SK-MEL-5 (cell line): ENCODE data around the gene MCCC1. TPM values are rescaled to one million over a fixed set of nuclear protein-coding genes. Genes with fewer than 3 reads are reported as not detected.
"Not testable (repeated sequence)": the region's sequence is repeated elsewhere in the genome, so short reads cannot be mapped to it uniquely, and the experiment has no call there.

ENCODE experiments used
- DNase-seq: peaks from one replicate; pipeline ENCODE4 v3.0.0-alpha.2; 2016; ENCODE audit warnings: low read depth, low spot score
- in situ Hi-C: cut with HindIII; loops from 2 replicates; pipeline ENCODE4 v1.10.0; 2016; ENCODE audit warnings: low sequenced_read_pairs, high pct_unique_total_duplicates, low pct_unique_long_range_greater_than_20kb
- total RNA-seq: library from RNA; depleted of rRNA; stranded (reverse); fragments of >200 nt; shearing (Covaris generic); gene quantifications from 2 replicates; pipeline ENCODE4 v1.2.3, GENCODE V29; 2014

The MCCC1 gene
- total RNA-seq, 1 experiment from 2014 or later: 28.3 TPM

DNA sequence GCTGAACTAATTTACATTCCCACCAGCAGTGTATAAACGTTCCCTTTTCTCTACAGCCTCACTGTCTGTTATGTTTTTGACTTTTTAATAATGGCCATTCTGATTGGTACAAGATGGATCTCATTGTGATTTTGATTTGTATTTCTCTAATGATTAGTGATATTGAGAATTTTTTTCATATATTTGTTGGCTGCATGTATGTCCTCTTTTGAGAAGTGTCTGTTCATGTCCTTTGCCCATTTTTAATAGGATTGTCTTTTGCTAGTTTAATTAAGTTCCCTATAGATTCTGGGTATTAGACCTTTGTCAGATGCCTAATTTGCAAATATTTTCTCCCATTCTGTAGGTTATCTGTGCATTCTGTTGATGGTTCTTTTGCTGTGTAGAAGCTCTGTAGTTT is 10.6 kb upstream of the MCCC1 start:
- in situ Hi-C loops: loop anchor here (25.0 kb wide), 1 partner anchor 202 kb away; no protein-coding TSS in a partner anchor
- not testable (repeated sequence) for DNase-seq

DNA sequence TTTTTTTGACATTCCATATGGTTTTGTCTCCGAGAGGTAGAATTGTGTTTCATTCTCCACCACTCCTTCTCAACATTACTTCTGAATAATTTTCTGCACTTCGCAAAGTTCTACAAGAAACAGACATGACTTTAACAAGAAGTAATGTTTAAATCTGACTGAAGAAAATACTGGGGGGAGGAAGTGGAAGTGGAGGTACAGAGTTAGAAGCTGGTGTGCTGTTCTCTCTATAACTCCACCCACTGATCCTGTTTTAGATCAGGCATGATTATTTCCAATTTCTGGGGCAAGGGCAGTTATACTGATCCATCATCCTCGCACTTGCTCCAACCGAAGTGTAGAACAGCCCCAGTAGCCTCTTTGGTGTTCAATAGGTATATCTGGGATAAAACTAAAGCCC is 9.2 kb upstream of the MCCC1 start:
- no peak for DNase-seq
- in situ Hi-C loops: loop anchor here (25.0 kb wide), 1 partner anchor 204 kb away; no protein-coding TSS in a partner anchor

DNA sequence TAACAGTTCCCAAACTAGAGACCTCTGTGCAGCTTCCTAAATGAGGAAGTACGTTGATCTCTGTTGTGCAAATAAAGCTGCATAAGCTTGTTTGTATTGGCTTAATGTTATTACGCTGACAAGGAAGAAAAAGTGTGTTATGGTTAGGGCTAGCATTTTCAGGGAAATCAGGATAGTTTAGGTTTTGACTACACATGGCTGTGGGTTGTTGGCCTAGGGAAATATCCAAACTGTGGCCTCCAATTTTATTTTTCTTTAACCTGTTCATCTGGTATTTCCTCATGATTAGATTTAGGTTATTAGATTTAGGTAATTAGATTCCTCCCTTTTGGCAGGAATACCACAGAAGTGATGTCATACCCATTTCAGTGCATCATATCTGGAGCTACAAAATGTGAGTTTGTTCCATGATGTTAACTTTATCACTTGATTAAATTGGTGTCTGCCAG is 8.7 kb upstream of the MCCC1 start:
- in situ Hi-C loops: loop anchor here (25.0 kb wide), 1 partner anchor 204 kb away; no protein-coding TSS in a partner anchor
- DNase-seq: no peak

- in situ Hi-C loops: loop anchor here (25.0 kb wide), 1 partner anchor 205 kb away; no protein-coding TSS in a partner anchor
- not testable (repeated sequence) for DNase-seq
Measured at GRCh38 chr3:183107372-183107771, 8.1 kb upstream of the MCCC1 start.

DNA sequence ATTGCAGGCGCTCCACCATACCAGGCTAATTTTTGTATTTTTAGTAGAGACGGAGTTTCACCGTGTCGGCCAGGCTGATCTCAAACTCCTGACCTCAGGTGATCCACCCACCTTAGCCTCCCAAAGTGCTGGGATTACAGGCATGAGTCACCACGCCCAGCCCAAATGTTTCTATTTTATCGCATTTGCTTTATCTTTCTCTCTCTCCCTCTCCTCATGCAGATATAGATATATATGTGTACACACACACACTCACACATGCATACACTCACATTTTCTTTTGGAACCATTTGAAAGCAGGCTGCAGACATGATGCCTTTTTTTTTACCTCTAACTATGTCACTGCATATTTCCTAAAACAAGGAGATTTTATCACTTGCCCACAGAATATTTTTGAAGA is 7.3 kb upstream of the MCCC1 start:
- DNase-seq: no peak
- in situ Hi-C loops: loop anchor here (25.0 kb wide), 1 partner anchor 206 kb away; no protein-coding TSS in a partner anchor

DNA sequence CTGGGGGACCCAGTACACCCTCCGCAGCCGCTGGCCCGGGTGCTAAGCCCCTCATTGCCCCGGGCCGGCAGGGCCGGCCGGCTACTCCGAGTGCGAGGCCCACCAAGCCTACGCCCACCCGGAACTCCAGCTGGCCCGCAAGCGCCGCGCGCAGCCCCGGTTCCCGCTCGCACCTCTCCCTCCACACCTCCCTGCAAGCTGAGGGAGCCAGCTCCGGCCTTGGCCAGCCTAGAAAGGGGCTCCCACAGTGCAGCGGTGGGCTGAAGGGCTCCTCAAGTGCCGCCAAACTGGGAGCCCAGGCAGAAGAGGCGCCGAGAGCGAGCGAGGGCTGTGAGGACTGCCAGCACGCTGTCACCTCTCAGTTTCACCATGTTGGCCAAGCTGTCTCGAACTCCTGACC is 4.7 kb upstream of the MCCC1 start:
- DNase-seq: not testable (repeated sequence)
- in situ Hi-C loops: loop anchor here (25.0 kb wide), 1 partner anchor 208 kb away; no protein-coding TSS in a partner anchor

DNA sequence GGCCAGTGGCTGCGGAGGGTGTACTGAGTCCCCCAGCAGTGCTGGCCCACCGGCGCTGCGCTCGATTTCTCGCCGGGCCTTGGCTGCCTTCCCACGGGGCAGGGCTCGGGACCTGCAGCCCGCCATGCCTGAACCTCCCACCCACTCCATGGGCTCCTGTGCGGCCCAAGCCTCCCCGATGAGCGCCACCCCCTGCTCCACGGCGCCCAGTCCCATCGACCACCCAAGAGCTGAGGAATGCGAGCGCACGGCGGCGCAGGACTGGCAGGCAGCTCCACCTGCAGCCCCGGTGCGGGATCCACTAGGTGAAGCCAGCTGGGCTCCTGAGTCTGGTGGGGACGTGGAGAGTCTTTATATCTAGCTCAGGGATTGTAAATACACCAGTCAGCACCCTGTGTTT is 1.7 kb upstream of the MCCC1 start:
- not testable (repeated sequence) for DNase-seq

DNA sequence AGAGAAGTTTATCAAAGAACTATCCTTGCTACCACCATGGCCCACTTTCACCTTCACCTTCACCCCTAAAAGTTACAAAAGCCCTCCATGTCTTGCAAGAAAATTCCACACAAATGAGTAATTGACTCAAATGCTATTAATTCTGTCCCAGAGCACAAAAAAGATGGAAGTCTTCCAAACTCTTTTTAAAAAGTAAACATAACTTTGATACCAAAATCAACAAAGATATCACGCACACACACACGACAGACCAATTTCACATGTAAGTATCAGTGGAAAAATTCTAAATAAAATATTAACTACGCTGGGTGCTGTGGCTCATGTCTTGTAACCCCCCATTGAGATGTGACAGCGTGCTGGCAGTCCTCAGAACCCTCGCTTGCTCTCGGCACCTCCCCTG is 1.1 kb upstream of the MCCC1 start:
- in situ Hi-C loops: loop anchor here (25.0 kb wide), 1 partner anchor 212 kb away; no protein-coding TSS in a partner anchor
- DNase-seq: no peak

More for the DNA sequence above, 1.7 kb upstream of the MCCC1 start:
- in situ Hi-C loops: loop anchor here (25.0 kb wide), 1 partner anchor 211 kb away; no protein-coding TSS in a partner anchor

- DNase-seq: no peak
- in situ Hi-C loops: loop anchor here (25.0 kb wide), 1 partner anchor 212 kb away; no protein-coding TSS in a partner anchor
Measured at GRCh38 chr3:183099838-183100204, 525 bp upstream of the MCCC1 start.

DNA sequence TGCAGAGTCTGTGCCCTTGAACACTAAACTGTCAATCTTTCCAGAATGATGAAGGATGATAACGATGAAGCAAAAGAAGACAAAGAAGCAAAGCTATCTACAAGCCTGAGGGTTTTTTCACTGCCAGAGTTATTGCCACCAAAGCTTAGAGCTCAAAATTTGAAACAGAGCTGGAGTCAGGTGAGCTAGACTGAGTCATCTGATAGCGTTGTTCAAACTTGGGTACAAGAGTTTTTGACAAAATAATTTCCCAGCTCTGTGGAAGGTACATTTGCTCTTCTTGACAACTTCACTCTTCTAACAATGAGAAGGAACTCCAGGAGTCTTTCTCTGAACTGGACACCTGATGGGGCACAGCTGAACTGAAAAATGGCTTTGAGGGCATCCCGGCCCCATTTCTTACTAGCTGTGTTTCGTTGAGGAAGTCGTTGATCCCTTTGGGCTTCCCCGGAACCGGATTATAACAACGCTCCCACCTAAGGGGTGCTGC is 715 bp downstream of the MCCC1 start:
- no peak for DNase-seq
- in situ Hi-C loops: no loop called here

- no peak for DNase-seq
- in situ Hi-C loops: no loop called here
Measured at GRCh38 chr3:183094711-183095110, 4.6 kb downstream of the MCCC1 start.

DNA sequence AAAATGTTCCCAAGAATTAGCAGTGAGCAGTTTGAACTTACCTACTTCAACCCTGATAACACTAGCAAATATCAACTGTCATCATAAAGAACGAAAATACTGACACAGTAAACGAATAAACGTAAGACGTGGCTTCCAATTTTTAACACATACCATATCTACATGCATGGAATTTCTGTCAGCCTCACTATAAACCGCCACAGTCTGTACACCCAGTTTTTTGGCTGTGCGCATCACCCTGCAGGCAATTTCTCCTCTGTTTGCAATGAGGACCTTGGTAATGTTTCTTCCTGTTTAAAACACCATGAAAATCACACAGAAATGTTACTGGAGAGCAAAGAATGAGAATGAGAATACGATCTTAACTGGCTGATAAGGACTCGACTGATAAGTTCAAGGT is 7.0 kb downstream of the MCCC1 start:
- DNase-seq: no peak
- in situ Hi-C loops: no loop called here

DNA sequence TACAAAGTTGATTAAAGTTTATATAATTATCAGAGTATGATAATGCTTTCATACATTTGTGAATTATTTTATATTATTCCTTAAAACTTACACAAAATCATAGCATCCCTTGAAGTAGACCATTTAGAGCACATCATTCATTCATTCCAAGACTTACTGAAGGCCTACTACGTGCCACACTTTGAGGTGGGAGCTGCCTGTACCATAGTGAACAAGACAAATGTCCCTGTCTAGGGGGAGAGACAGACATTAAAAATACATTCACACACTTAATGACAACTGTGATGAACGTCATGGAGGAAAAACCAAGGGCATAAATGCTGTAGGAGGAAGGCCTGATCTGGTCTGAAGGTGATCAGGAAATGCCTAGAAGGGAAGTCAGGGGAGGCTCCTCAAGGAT is 12.1 kb downstream of the MCCC1 start:
- in situ Hi-C loops: no loop called here
- no peak for DNase-seq

GRCh38 chr3:183085634-183086390 is 13.5 kb downstream of the MCCC1 start:
- in situ Hi-C loops: no loop called here

GRCh38 chr3:183082355-183082915 is 16.9 kb downstream of the MCCC1 start:
- in situ Hi-C loops: no loop called here
- no peak for DNase-seq

More at GRCh38 chr3:183085634-183086390, 13.5 kb downstream of the MCCC1 start:
- peak; percentile 87 for DNase-seq

GRCh38 chr3:183081459-183082183 is 17.7 kb downstream of the MCCC1 start:
- in situ Hi-C loops: no loop called here

GRCh38 chr3:183080628-183081027 is 18.7 kb downstream of the MCCC1 start:
- no peak for DNase-seq
- in situ Hi-C loops: no loop called here

More at GRCh38 chr3:183081459-183082183, 17.7 kb downstream of the MCCC1 start:
- no peak for DNase-seq

DNA sequence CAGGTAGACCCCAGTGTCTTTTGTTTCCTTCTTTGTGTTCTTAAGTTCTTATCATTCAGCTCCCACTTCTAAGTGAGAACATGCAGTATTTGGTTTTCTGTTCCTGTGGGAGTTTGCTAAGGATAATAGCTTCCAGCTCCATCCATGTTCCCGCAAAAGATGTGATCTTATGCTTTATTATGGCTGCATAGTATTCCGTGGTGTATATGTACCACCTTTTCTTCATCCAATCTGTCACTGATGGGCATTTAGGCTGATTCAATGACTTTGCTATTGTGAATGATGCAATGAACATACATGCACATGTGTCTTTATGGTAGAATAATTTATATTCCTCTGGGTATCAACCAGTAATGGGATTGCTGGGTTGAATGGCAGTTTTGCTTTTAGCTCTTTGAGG is 24.4 kb downstream of the MCCC1 start:
- no peak for DNase-seq
- in situ Hi-C loops: no loop called here
